A549 (cell line): ENCODE measurements around the gene BTBD16. TPM values are rescaled to one million over a fixed set of nuclear protein-coding genes. Genes with fewer than 3 reads are reported as not detected.
A peak's percentile ranks its signal among the peaks of the same experiment; 100 is the strongest.

ENCODE experiments used
- ATAC-seq, 2 experiments: fragments of 200-7000 bp in 1 of 2; fragments of >200 bp in 1 of 2; cut with Nextera tagmentation in 1 of 2; cut with Tn5 transposase in 1 of 2; 3 replicates each; pipeline versions ENCODE4 v1.8.0 to v1.9.1; 2018 to 2020; ENCODE audit warnings: mild to moderate bottlenecking in 1 of 2, moderate library complexity in 1 of 2
- CTCF ChIA-PET: fragments of 300-600 bp; sonication (Branson Sonifier 250); formaldehyde crosslinking; extraction: SDS; loops from one replicate; lab custom pipeline; 2021; ENCODE audit warnings: antibody characterized with exemption, inconsistent platforms; lab: Yijun Ruan, JAX
- POLR2A ChIA-PET: fragments of 350-600 bp; formaldehyde crosslinking; extraction: SDS; loops from one replicate; lab custom pipeline; 2021; ENCODE audit warnings: antibody characterized with exemption, inconsistent platforms; lab: Yijun Ruan, JAX
- DNase-seq, 2 experiments: peaks; one replicate each; pipeline versions ENCODE4 v3.0.0 to v3.0.0-alpha.2; 2011 to 2016; ENCODE audit warnings: low read depth in 1 of 2, low spot score in 1 of 2
- FAIRE-seq: peaks from 2 replicates; lab custom pipeline; 2011; peaks lifted over from hg19 to GRCh38; lab: Jason Lieb, UNC
- H3K27ac ChIP-seq, 2 experiments: fragments of >200 bp; sonication (Bioruptor Twin); formaldehyde crosslinking; 3 replicates each; pipeline ENCODE4 v1.5.1; 2016 to 2017
- H3K4me1 ChIP-seq: fragments of >200 bp; sonication (Bioruptor Twin); formaldehyde crosslinking; 3 replicates; pipeline ENCODE4 v1.6.1; 2016
- H3K4me2 ChIP-seq: fragments of >200 bp; sonication (Bioruptor Twin); formaldehyde crosslinking; 3 replicates; pipeline ENCODE4 v1.6.1; 2016
- H3K4me3 ChIP-seq: fragments of >200 bp; sonication (Bioruptor Twin); formaldehyde crosslinking; 3 replicates; pipeline ENCODE4 v1.5.1; 2016
- H3K9me3 ChIP-seq: fragments of >200 bp; sonication (Bioruptor Twin); formaldehyde crosslinking; 3 replicates; pipeline ENCODE4 v1.6.1; 2016
- CEBPB ChIP-seq, 2 experiments: fragments of >200 bp in 1 of 2; sonication (Bioruptor Twin) in 1 of 2; formaldehyde crosslinking in 1 of 2; IDR thresholded peaks; 2 replicates each; pipeline ENCODE4 v1.6.1; 2012 to 2016
- EHF ChIP-seq: fragments of 250-450 bp; sonication (Bioruptor Pico); IDR thresholded peaks from 2 replicates; pipeline ENCODE4 v1.5.0; 2020; ENCODE audit warnings: mild to moderate bottlenecking
- EHMT2 ChIP-seq: fragments of 200-600 bp; sonication (generic); IDR thresholded peaks from 2 replicates; pipeline ENCODE4 v1.6.1; 2016; ENCODE audit warnings: antibody characterized with exemption, low read depth, mild to moderate bottlenecking, moderate library complexity
- FOSB ChIP-seq: fragments of 250-450 bp; sonication (Bioruptor Pico); IDR thresholded peaks from 2 replicates; pipeline ENCODE4 v1.5.0; 2020; ENCODE audit warnings: mild to moderate bottlenecking, moderate library complexity
- FOXS1 ChIP-seq: fragments of 250-450 bp; sonication (Bioruptor Pico); IDR thresholded peaks from 2 replicates; pipeline ENCODE4 v1.5.0; 2020; ENCODE audit warnings: mild to moderate bottlenecking, moderate library complexity
- HEYL ChIP-seq: fragments of 250-450 bp; sonication (Bioruptor Pico); IDR thresholded peaks from 2 replicates; pipeline ENCODE4 v1.8.0; 2021; ENCODE audit warnings: mild to moderate bottlenecking, moderate library complexity
- KDM5A ChIP-seq: fragments of 200-600 bp; sonication (generic); IDR thresholded peaks from 2 replicates; pipeline ENCODE4 v1.6.1; 2016; ENCODE audit warnings: antibody characterized with exemption, mild to moderate bottlenecking
- NR3C1 ChIP-seq: fragments of >200 bp; sonication (Bioruptor Twin); formaldehyde crosslinking; IDR thresholded peaks from 3 replicates; pipeline ENCODE4 v1.6.1; 2017
- PHF8 ChIP-seq: fragments of 200-600 bp; sonication (generic); IDR thresholded peaks from 2 replicates; pipeline ENCODE4 v1.6.1; 2016; ENCODE audit warnings: low read depth, mild to moderate bottlenecking, antibody characterized with exemption, moderate library complexity, borderline replicate concordance
- POLR2AphosphoS2 ChIP-seq: conservative IDR thresholded peaks from 2 replicates; pipeline ENCODE4 v1.6.1; 2012; ENCODE audit warnings: low read length, improper control_type of control experiment, inconsistent platforms
- RAD21 ChIP-seq, 2 experiments: fragments of >200 bp in 1 of 2; sonication (Bioruptor Twin) in 1 of 2; formaldehyde crosslinking in 1 of 2; IDR thresholded peaks in 1 of 2; conservative IDR thresholded peaks in 1 of 2; 2 replicates in 1 of 2; 3 replicates in 1 of 2; pipeline ENCODE4 v1.6.1; 2012 to 2018; ENCODE audit warnings: inconsistent platforms in 1 of 2
- RARB ChIP-seq: fragments of 250-450 bp; sonication (Bioruptor Pico); IDR thresholded peaks from 2 replicates; pipeline ENCODE4 v1.8.0; 2021; ENCODE audit warnings: mild to moderate bottlenecking, moderate library complexity
- RNF2 ChIP-seq: fragments of 200-600 bp; sonication (generic); IDR thresholded peaks from 2 replicates; pipeline ENCODE4 v1.6.1; 2016; ENCODE audit warnings: low read depth, mild to moderate bottlenecking, antibody characterized with exemption, moderate library complexity, borderline replicate concordance
- SMC3 ChIP-seq: fragments of >200 bp; sonication (Bioruptor Twin); formaldehyde crosslinking; IDR thresholded peaks from 3 replicates; pipeline ENCODE4 v1.6.1; 2018; ENCODE audit warnings: inconsistent platforms
- ZC3H11A ChIP-seq: fragments of 450-650 bp; IDR thresholded peaks from 2 replicates; pipeline ENCODE4 v1.6.1; 2014; ENCODE audit warnings: antibody characterized with exemption, mild to moderate bottlenecking
- WGBS: methylation state at CpG from one replicate; pipeline ENCODE4 v1.1.6; 2017; ENCODE audit errors: missing lambda C conversion rate; 5-methylcytosine and 5-hydroxymethylcytosine counted together
- polyA plus RNA-seq, 4 experiments: library from polyadenylated mRNA; depleted of rRNA in 3 of 4; stranded (reverse); fragments of >200 nt; fragmentation: RNase III in 1 of 4; extraction: RNeasy Plus Mini Kit Qiagen cat#74134 plus additional on column Dnase treatment in 1 of 4; gene quantifications; 2 replicates in 3 of 4; 3 replicates in 1 of 4; pipeline ENCODE4 v1.2.3, GENCODE V29; 2011 to 2017
- TF ChIP-seq, protein P1 (sequence below): fragments of 200-600 bp; sonication (generic); IDR thresholded peaks from 2 replicates; pipeline ENCODE4 v1.6.1; 2016; ENCODE audit warnings: antibody characterized with exemption, mild to moderate bottlenecking, moderate library complexity
- TF ChIP-seq, protein P2 (sequence below): fragments of >200 bp; sonication (Bioruptor Twin); formaldehyde crosslinking; IDR thresholded peaks from 2 replicates; pipeline ENCODE4 v1.6.1; 2016
- TF ChIP-seq, protein P3 (sequence below): fragments of 150-350 bp; IDR thresholded peaks from 2 replicates; pipeline ENCODE4 v1.6.1; 2014; ENCODE audit warnings: low read depth, mild to moderate bottlenecking, low read length
- TF ChIP-seq, protein P4 (sequence below): fragments of 450-650 bp; IDR thresholded peaks from 2 replicates; pipeline ENCODE4 v1.6.1; 2014; ENCODE audit warnings: antibody characterized with exemption
- TF ChIP-seq, protein P5 (sequence below): fragments of 250-450 bp; sonication (Bioruptor Pico); IDR thresholded peaks from 2 replicates; pipeline ENCODE4 v1.5.0; 2020; ENCODE audit warnings: low read depth, mild to moderate bottlenecking, moderate library complexity

Gene BTBD16
- polyA plus RNA-seq, 2 of the 4 experiments (the other 2 are of a cell fraction), result 0.32 to 2.1 TPM

DNA sequence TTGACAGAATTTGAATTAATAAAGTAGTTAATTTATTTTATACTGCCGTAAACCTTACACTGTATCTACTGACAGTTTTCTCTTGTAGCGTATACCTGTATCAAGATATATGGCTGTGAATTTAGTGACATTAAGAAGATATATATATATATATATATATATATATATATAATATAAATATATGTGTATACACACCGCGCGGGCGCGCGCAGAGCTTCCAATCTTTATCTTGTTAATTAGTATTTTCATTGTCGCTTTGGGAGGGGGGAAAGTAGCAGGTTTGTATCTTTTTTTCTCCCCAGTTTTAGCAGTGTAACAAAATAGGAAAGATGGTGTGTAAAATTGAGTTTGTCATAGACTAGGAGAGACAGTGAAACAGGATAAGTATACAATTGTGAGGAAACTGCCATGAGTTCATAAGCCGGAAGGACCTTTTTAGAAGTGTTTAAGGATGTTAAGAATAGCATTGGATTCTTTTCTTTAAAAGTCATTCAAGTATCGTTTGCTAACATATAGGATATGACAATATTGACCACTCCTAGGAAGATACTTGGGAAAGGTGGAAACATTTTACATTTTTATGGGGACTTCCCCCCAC is 105.4 kb downstream of the BTBD16 start:
- CTCF ChIA-PET, result interaction anchor here (3.2 kb wide), 1 partner anchor 34 kb away, joined by 13 read pairs; no protein-coding TSS in a partner anchor

DNA sequence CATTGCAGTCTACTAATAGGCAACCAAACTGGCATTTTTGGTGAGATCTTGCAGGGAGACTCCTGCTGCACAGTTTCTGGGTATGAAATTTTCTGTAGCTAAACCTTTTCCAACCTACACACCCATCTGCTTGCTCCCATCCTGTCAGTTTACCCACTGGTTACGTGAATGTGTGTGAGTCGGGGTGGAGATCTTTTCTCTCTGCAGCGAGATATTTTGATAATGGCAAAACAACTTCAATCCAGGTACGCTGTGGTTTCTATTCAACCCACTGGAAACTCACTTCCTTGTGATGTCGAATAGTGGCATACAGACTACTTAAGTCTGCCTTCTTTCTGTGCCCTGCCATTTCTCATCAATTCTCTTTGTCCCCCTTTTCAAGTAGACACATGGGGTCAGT is 107.9 kb downstream of the BTBD16 start:
- no peak for FAIRE-seq
- Histone ChIP-seq H3K27ac (no peak overlapping the region), H3K4me1 (peaks cover 23% of the 10 kb centered on the region)
- TF ChIP-seq HEYL (CRISPR knock-in tag) (no peak), SMC3 (no peak), FOSB (no peak), ZC3H11A (no peak), EHF (CRISPR knock-in tag) (no peak), NR3C1 (no peak), FOXS1 (CRISPR knock-in tag) (no peak), RAD21 (conservative IDR thresholded peaks at IDR 0.05 in 1 of 2, IDR thresholded peaks at IDR 0.05 in 1 of 2) (no peak), KDM5A (no peak), EHMT2 (no peak), RARB (CRISPR knock-in tag) (no peak), PHF8 (no peak), CEBPB (IDR thresholded peaks at IDR 0.05) (no peak)
- TF ChIP-seq, protein P1, sequence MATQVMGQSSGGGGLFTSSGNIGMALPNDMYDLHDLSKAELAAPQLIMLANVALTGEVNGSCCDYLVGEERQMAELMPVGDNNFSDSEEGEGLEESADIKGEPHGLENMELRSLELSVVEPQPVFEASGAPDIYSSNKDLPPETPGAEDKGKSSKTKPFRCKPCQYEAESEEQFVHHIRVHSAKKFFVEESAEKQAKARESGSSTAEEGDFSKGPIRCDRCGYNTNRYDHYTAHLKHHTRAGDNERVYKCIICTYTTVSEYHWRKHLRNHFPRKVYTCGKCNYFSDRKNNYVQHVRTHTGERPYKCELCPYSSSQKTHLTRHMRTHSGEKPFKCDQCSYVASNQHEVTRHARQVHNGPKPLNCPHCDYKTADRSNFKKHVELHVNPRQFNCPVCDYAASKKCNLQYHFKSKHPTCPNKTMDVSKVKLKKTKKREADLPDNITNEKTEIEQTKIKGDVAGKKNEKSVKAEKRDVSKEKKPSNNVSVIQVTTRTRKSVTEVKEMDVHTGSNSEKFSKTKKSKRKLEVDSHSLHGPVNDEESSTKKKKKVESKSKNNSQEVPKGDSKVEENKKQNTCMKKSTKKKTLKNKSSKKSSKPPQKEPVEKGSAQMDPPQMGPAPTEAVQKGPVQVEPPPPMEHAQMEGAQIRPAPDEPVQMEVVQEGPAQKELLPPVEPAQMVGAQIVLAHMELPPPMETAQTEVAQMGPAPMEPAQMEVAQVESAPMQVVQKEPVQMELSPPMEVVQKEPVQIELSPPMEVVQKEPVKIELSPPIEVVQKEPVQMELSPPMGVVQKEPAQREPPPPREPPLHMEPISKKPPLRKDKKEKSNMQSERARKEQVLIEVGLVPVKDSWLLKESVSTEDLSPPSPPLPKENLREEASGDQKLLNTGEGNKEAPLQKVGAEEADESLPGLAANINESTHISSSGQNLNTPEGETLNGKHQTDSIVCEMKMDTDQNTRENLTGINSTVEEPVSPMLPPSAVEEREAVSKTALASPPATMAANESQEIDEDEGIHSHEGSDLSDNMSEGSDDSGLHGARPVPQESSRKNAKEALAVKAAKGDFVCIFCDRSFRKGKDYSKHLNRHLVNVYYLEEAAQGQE, result no peak
- TF ChIP-seq, protein P2, sequence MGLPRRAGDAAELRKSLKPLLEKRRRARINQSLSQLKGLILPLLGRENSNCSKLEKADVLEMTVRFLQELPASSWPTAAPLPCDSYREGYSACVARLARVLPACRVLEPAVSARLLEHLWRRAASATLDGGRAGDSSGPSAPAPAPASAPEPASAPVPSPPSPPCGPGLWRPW, result no peak
- TF ChIP-seq, protein P3, sequence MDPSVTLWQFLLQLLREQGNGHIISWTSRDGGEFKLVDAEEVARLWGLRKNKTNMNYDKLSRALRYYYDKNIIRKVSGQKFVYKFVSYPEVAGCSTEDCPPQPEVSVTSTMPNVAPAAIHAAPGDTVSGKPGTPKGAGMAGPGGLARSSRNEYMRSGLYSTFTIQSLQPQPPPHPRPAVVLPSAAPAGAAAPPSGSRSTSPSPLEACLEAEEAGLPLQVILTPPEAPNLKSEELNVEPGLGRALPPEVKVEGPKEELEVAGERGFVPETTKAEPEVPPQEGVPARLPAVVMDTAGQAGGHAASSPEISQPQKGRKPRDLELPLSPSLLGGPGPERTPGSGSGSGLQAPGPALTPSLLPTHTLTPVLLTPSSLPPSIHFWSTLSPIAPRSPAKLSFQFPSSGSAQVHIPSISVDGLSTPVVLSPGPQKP, result no peak
- TF ChIP-seq, protein P4, sequence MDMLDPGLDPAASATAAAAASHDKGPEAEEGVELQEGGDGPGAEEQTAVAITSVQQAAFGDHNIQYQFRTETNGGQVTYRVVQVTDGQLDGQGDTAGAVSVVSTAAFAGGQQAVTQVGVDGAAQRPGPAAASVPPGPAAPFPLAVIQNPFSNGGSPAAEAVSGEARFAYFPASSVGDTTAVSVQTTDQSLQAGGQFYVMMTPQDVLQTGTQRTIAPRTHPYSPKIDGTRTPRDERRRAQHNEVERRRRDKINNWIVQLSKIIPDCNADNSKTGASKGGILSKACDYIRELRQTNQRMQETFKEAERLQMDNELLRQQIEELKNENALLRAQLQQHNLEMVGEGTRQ, result no peak
- TF ChIP-seq, protein P5, sequence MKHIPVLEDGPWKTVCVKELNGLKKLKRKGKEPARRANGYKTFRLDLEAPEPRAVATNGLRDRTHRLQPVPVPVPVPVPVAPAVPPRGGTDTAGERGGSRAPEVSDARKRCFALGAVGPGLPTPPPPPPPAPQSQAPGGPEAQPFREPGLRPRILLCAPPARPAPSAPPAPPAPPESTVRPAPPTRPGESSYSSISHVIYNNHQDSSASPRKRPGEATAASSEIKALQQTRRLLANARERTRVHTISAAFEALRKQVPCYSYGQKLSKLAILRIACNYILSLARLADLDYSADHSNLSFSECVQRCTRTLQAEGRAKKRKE (CRISPR knock-in tag), result no peak
- TF ChIP-seq, all 56 proteins: peak for 0
- POLR2A ChIA-PET, result no interaction called here
- ATAC-seq (no peak), DNase-seq (no peak)
- H3K4me3 ChIP-seq, result no peak overlapping the region
- no peak overlapping the region for H3K4me2 ChIP-seq
- CTCF ChIA-PET, result interaction anchor here (0.7 to 1.0 kb wide), 2 partner anchors 22 to 109 kb away, joined by 3 to 5 read pairs; no protein-coding TSS in a partner anchor
- 95% methylated on average over 5 of the region's 5 CpGs for WGBS
- H3K9me3 ChIP-seq, result no peaks in the 10 kb centered on the region

More for the DNA sequence above, 105.4 kb downstream of the BTBD16 start:
- DNase-seq (no peak), FAIRE-seq (no peak), ATAC-seq (no peak)
- Histone ChIP-seq H3K4me2 (peak overlapping the region; percentile 88), H3K4me3 (no peak overlapping the region)
- POLR2A ChIA-PET, result no interaction called here
- TF ChIP-seq POLR2AphosphoS2, result no peak
- no peak for TF ChIP-seq RNF2
- no peak for TF ChIP-seq ZC3H11A
- TF ChIP-seq, all 56 proteins: peak for 0
- no peaks in the 10 kb centered on the region for H3K9me3 ChIP-seq
- H3K4me1 ChIP-seq, result peaks cover 34% of the 10 kb centered on the region
- WGBS, result 83% methylated on average over 11 of the region's 11 CpGs
- H3K27ac ChIP-seq, result no peak overlapping the region
